Measurements from ENCODE around the gene TPSD1.
"Not testable (repeated sequence)": the region's sequence is repeated elsewhere in the genome, so short reads cannot be mapped to it uniquely, and the experiment has no call there.

DNA sequence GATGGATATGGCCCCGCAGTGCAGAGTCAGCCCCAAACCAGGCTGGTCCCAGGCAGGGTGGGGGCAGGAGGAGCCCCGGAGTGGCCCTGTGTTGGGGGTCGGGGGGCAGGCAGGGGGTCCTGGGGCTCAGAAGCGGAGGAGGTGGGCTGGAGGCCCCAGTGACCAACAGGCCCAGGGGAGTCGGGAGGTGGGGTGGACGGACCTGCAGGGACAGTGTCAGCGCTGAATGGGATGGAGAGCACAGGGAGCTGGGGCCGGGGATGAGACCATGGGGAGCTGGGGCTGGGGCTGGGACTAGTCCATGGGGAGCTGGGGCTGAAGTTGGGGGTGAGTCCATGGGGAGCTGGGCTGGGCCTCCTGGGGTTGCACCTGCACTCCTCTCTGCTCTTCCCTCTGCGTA, 16.3 kb upstream of the TPSD1 start:
- TF ChIP-seq, protein P1, sequence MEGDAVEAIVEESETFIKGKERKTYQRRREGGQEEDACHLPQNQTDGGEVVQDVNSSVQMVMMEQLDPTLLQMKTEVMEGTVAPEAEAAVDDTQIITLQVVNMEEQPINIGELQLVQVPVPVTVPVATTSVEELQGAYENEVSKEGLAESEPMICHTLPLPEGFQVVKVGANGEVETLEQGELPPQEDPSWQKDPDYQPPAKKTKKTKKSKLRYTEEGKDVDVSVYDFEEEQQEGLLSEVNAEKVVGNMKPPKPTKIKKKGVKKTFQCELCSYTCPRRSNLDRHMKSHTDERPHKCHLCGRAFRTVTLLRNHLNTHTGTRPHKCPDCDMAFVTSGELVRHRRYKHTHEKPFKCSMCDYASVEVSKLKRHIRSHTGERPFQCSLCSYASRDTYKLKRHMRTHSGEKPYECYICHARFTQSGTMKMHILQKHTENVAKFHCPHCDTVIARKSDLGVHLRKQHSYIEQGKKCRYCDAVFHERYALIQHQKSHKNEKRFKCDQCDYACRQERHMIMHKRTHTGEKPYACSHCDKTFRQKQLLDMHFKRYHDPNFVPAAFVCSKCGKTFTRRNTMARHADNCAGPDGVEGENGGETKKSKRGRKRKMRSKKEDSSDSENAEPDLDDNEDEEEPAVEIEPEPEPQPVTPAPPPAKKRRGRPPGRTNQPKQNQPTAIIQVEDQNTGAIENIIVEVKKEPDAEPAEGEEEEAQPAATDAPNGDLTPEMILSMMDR (IDR thresholded peaks at IDR 0.05; ENCODE audit: borderline replicate concordance, extremely low read depth, low read length, poor library complexity, severe bottlenecking): not testable (repeated sequence)
- not testable (repeated sequence) for TF ChIP-seq EZH2 (IDR thresholded peaks at IDR 0.05; ENCODE audit: borderline replicate concordance, low read depth, low read length, severe bottlenecking)
